MM.1S (cell line): Measurements from ENCODE around the gene LRRC4C.

Experiments used
- EZH2 ChIP-seq: fragments of 300-600 bp; sonication (generic); optimal IDR thresholded peaks from 2 replicates; pipeline ENCODE3; 2017; ENCODE audit warnings: low read depth, mild to moderate bottlenecking, antibody characterized with exemption, low read length, mixed read lengths
- TF ChIP-seq, protein P1 (sequence below): fragments of 300-600 bp; sonication (generic); IDR thresholded peaks from 2 replicates; pipeline ENCODE4 v1.5.1; 2016; ENCODE audit warnings: antibody characterized with exemption, low read length, mixed read lengths

DNA sequence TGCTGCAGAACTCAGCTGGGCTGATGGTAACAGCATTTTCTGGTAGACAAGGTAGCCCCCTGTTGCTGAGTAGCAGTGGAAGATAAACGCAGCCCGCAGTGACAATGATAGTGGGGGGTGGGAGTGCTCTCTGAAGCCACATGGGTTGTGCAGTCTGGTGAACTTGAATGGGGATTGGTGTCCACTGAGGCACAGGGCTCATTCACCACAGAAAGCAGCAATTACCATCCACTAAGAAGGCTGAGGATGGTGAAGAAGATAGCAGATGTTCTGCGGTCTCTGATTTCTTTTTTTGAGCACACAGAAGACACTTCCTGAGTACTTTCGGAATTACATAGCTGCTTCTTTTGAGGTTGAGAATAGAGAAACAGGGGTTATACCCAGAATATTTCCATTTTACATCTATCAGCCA is 150.3 kb downstream of the LRRC4C start:
- no peak for TF ChIP-seq EZH2
- TF ChIP-seq, protein P1, sequence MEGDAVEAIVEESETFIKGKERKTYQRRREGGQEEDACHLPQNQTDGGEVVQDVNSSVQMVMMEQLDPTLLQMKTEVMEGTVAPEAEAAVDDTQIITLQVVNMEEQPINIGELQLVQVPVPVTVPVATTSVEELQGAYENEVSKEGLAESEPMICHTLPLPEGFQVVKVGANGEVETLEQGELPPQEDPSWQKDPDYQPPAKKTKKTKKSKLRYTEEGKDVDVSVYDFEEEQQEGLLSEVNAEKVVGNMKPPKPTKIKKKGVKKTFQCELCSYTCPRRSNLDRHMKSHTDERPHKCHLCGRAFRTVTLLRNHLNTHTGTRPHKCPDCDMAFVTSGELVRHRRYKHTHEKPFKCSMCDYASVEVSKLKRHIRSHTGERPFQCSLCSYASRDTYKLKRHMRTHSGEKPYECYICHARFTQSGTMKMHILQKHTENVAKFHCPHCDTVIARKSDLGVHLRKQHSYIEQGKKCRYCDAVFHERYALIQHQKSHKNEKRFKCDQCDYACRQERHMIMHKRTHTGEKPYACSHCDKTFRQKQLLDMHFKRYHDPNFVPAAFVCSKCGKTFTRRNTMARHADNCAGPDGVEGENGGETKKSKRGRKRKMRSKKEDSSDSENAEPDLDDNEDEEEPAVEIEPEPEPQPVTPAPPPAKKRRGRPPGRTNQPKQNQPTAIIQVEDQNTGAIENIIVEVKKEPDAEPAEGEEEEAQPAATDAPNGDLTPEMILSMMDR = no peak
